Liver (tissue), 3 donors: ENCODE results near the gene FAM241B.

Experiments used
- ATF3 ChIP-seq: IDR thresholded peaks from 2 replicates; pipeline ENCODE4 v1.6.1; 2016; ENCODE audit warnings: antibody characterized with exemption
- CTCF ChIP-seq: fragments of 150-350 bp; IDR thresholded peaks from 2 replicates; pipeline ENCODE4 v1.5.1; 2017; ENCODE audit warnings: improper control_type of control experiment, low read depth, low read length; ENCODE audit not compliant: missing input control
- EGR1 ChIP-seq, 2 donors: IDR thresholded peaks; 2 replicates each; pipeline ENCODE4 v1.6.1; 2016 to 2018; ENCODE audit warnings: antibody characterized with exemption in 2 of 2, low read depth in 2 of 2
- GABPA ChIP-seq, 2 donors: IDR thresholded peaks in 1 of 2; conservative IDR thresholded peaks in 1 of 2; 2 replicates each; pipeline ENCODE4 v1.6.1; 2016; ENCODE audit warnings: antibody characterized with exemption in 2 of 2, mild to moderate bottlenecking in 1 of 2, moderate library complexity in 1 of 2
- RAD21 ChIP-seq, 2 donors: IDR thresholded peaks; 2 replicates each; pipeline ENCODE4 v1.6.1; 2016; ENCODE audit warnings: antibody characterized with exemption in 2 of 2, mild to moderate bottlenecking in 2 of 2
- REST ChIP-seq: IDR thresholded peaks from 2 replicates; pipeline ENCODE4 v1.6.1; 2016; ENCODE audit warnings: antibody characterized with exemption, mild to moderate bottlenecking
- SP1 ChIP-seq: IDR thresholded peaks from 2 replicates; pipeline ENCODE4 v1.6.1; 2018; ENCODE audit warnings: antibody characterized with exemption, mild to moderate bottlenecking
- TAF1 ChIP-seq: conservative IDR thresholded peaks from 2 replicates; pipeline ENCODE4 v1.6.1; 2016; ENCODE audit warnings: antibody characterized with exemption, mild to moderate bottlenecking
- YY1 ChIP-seq: IDR thresholded peaks from 2 replicates; pipeline ENCODE4 v1.6.1; 2016; ENCODE audit warnings: antibody characterized with exemption, mild to moderate bottlenecking
- ZBTB33 ChIP-seq: IDR thresholded peaks from 2 replicates; pipeline ENCODE4 v1.6.1; 2016; ENCODE audit warnings: antibody characterized with exemption
- donor health status: healthy.
- donor health status: healthy.

- no peak for TF ChIP-seq CTCF
- no peak for TF ChIP-seq EGR1 (IDR thresholded peaks at IDR 0.05; ENCODE audit: low read depth in 2 of 2)
- no peak for TF ChIP-seq YY1
- no peak for TF ChIP-seq REST
- TF ChIP-seq ATF3 = no peak
- TF ChIP-seq GABPA (IDR thresholded peaks at IDR 0.05 in 1 of 2, conservative IDR thresholded peaks at IDR 0.05 in 1 of 2) = no peak
- TF ChIP-seq ZBTB33 = no peak
- TF ChIP-seq SP1 = no peak
- no peak for TF ChIP-seq TAF1
- no peak for TF ChIP-seq RAD21 (IDR thresholded peaks at IDR 0.05)
Measured at GRCh38 chr10:69669409-69669808, 39.4 kb downstream of the FAM241B start.
